Loucy (cell line): ENCODE results near the gene SLC2A4RG.
"Not testable (repeated sequence)": the region's sequence is repeated elsewhere in the genome, so short reads cannot be mapped to it uniquely, and the experiment has no call there.

ENCODE experiments used
- H2AFZ ChIP-seq: fragments of 200-600 bp; sonication (generic); 2 replicates; pipeline ENCODE4 v1.6.0; 2016; ENCODE audit warnings: antibody characterized with exemption, mild to moderate bottlenecking, low read length, moderate library complexity
- H3F3A ChIP-seq: fragments of 200-600 bp; 2 replicates; pipeline ENCODE4 v1.6.0; 2016; ENCODE audit warnings: antibody characterized with exemption, low read depth, mild to moderate bottlenecking
- H3K27me3 ChIP-seq: fragments of 200-600 bp; sonication (generic); 2 replicates; pipeline ENCODE4 v1.6.1; 2014; ENCODE audit warnings: low read length, mild to moderate bottlenecking; ENCODE audit not compliant: insufficient read depth, poor library complexity, severe bottlenecking
- H3K36me3 ChIP-seq: fragments of 200-600 bp; sonication (generic); 2 replicates; pipeline ENCODE4 v1.6.1; 2016; ENCODE audit warnings: low read length; ENCODE audit not compliant: insufficient read depth
- H3K4me1 ChIP-seq: fragments of 200-600 bp; sonication (generic); 2 replicates; pipeline ENCODE4 v1.5.1; 2014; ENCODE audit warnings: low read length, mild to moderate bottlenecking; ENCODE audit not compliant: insufficient read depth, poor library complexity, severe bottlenecking
- H3K4me2 ChIP-seq: fragments of 200-600 bp; sonication (generic); 2 replicates; pipeline ENCODE4 v1.6.0; 2014; ENCODE audit warnings: antibody characterized with exemption, low read length, low read depth, mild to moderate bottlenecking; ENCODE audit not compliant: poor library complexity, severe bottlenecking
- H3K4me3 ChIP-seq: fragments of 200-600 bp; sonication (generic); 2 replicates; pipeline ENCODE4 v1.5.1; 2014; ENCODE audit warnings: low read length, mild to moderate bottlenecking, mixed read lengths; ENCODE audit not compliant: poor library complexity, severe bottlenecking
- H3K79me2 ChIP-seq: fragments of 200-600 bp; sonication (generic); 2 replicates; pipeline ENCODE4 v1.6.1; 2014; ENCODE audit warnings: low read length; ENCODE audit not compliant: insufficient read depth
- H3K9ac ChIP-seq: fragments of 200-600 bp; sonication (generic); 2 replicates; pipeline ENCODE4 v1.6.0; 2014; ENCODE audit warnings: mild to moderate bottlenecking, low read depth, low read length, moderate library complexity; ENCODE audit not compliant: poor library complexity, severe bottlenecking
- H3K9me2 ChIP-seq: fragments of 200-600 bp; sonication (generic); replicated peaks from 2 replicates; pipeline ENCODE4 v1.6.1; 2016; ENCODE audit warnings: low read depth, low read length, mixed read lengths
- H3K9me3 ChIP-seq: fragments of 200-600 bp; sonication (generic); 2 replicates; pipeline ENCODE4 v1.6.1; 2014; ENCODE audit warnings: mild to moderate bottlenecking, antibody characterized with exemption, low read length, low read depth; ENCODE audit not compliant: insufficient read depth
- H4K20me1 ChIP-seq: fragments of 200-600 bp; sonication (generic); 2 replicates; pipeline ENCODE4 v1.6.0; 2014; ENCODE audit warnings: antibody characterized with exemption, low read length, mild to moderate bottlenecking; ENCODE audit not compliant: insufficient read depth, poor library complexity, severe bottlenecking
- CTCF ChIP-seq: fragments of 200-600 bp; sonication (generic); conservative IDR thresholded peaks from 2 replicates; pipeline ENCODE4 v1.5.1; 2014; ENCODE audit warnings: mild to moderate bottlenecking, antibody characterized with exemption, low read length
- EZH2phosphoT487 ChIP-seq: fragments of 200-600 bp; IDR thresholded peaks from 2 replicates; pipeline ENCODE4 v1.6.1; 2018; ENCODE audit warnings: antibody characterized with exemption, mild to moderate bottlenecking, moderate library complexity, borderline replicate concordance

SLC2A4RG gene

GRCh38 chr20:63775096-63775978 lies 35.8 kb downstream of the SLC2A4RG start:
- Histone ChIP-seq H4K20me1 (no peaks in the 10 kb centered on the region), H3K9me3 (no peaks in the 10 kb centered on the region), H3K9me2 (no peaks in the 10 kb centered on the region), H3K9ac (no peak overlapping the region), H3K27me3 (no peaks in the 10 kb centered on the region), H3K36me3 (no peaks in the 10 kb centered on the region), H3K4me1 (no peaks in the 10 kb centered on the region), H2AFZ (no peak overlapping the region), H3K79me2 (no peaks in the 10 kb centered on the region), H3K4me2 (no peak overlapping the region), H3K4me3 (no peak overlapping the region), H3F3A (no peaks in the 10 kb centered on the region)
- TF ChIP-seq EZH2phosphoT487 (no peak), CTCF (no peak; the same call in 1 of the 2 replicates)

- not testable (repeated sequence) for H3K9me3 ChIP-seq, H3K36me3 ChIP-seq, H3K79me2 ChIP-seq, H3K4me3 ChIP-seq, H3F3A ChIP-seq, H3K9me2 ChIP-seq, H3K27me3 ChIP-seq, H3K4me1 ChIP-seq, H3K9ac ChIP-seq, H3K4me2 ChIP-seq, H4K20me1 ChIP-seq, H2AFZ ChIP-seq
Measured at GRCh38 chr20:63776875-63777274, 37.3 kb downstream of the SLC2A4RG start.

GRCh38 chr20:63777614-63778013 lies 38.0 kb downstream of the SLC2A4RG start:
- H3K4me3 ChIP-seq, result no peak overlapping the region
- no peaks in the 10 kb centered on the region for H4K20me1 ChIP-seq
- no peak overlapping the region for H2AFZ ChIP-seq
- H3K9ac ChIP-seq, result no peak overlapping the region
- no peaks in the 10 kb centered on the region for H3K79me2 ChIP-seq
- H3K4me2 ChIP-seq, result no peak overlapping the region
- no peaks in the 10 kb centered on the region for H3K9me3 ChIP-seq
- TF ChIP-seq CTCF (no peak), EZH2phosphoT487 (no peak)
- no peaks in the 10 kb centered on the region for H3K4me1 ChIP-seq
- no peaks in the 10 kb centered on the region for H3K9me2 ChIP-seq
- H3F3A ChIP-seq, result no peaks in the 10 kb centered on the region
- H3K36me3 ChIP-seq, result no peaks in the 10 kb centered on the region
- H3K27me3 ChIP-seq, result no peaks in the 10 kb centered on the region
